Measurements from ENCODE around the gene CDH3.

The CDH3 gene

DNA sequence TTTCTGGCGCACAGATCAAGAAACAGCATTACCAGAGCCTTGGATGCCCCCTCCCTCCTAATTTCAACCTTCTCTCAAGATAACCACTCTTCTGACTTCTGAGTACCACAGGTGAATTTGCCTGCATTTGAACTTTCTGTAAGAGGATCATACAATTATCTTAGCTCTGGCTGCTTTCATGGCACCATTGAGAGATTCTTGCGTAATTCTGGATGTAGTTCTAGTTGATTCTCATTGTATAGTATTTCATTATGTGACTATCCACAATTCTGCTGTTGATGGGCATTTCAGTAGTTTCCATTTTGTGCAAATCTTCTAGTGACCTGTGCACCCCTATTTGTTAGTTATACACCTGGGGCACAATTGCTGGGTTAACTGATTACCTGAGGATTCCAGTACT, 7.5 kb downstream of the CDH3 start:
- no peak for DNase-seq

DNA sequence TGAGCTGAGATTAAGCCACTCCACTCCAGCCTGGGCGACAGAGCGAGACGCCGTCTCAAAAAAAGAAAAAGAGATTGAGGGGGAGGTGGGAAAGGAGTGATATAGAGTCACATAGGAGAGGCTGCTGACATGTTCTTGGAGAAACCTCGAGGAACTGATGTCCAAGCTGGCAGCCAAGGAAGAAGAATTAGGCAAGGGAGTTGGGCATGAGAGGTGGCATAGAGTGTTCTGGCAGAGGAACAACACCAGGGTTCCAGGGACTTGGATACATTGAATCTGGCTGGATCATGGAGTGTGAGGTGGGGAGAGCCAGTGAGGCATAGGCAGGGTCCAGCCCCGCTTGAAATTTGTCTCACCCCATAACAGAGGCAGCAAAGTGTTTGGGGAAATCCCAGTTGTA, 10.7 kb downstream of the CDH3 start:
- no peak for DNase-seq

DNA sequence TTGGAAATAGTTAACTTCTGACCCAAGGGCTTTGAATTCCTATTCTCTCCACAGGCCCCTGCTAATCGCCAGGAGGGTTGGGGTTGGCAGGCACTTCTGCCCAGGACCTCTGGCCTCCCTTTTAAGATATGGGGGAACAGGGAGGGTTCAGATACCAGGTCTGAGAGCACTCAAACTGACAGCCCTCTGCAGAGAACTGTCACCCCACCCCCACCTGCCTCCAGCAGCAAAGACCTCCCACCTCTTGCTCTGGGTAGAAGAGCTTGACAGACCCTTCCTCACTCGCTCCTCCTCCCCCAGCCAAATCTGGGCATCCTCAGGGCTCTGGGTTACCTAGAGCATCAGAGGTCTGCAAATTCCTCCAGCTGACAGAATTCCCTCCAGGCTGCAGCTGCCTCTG, 11.6 kb downstream of the CDH3 start:
- no peak for DNase-seq

DNA sequence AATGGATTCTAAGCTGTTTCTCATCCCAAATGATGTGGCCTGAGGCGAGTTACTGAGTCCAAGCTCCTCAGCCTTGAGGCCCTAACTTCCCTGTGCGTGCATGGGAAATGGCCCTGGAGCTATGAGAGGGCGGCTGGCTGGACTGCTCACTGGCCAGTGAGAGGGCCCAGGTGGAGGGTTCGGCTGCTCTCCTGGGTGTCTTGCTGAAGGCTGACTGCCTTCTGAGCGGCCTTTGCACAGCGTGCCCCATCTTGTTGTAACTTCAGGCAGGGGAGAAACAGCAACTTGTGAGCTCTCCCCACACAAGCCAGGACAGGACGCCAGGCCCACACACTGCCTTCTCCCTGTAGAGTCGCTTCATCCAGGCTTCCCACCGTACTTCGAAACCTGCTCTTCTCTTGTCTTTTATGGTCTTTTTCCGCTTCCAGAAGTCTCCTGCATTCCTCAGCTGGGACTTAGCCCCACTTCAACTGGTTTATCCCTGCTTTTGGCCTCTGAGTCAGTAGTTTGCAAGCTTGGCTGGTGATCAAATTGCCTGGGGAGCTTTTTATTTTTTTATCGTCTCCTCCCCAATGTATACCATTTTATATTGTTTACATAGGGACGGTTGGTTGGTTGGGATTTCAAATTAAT, 13.3 kb downstream of the CDH3 start:
- DNase-seq = no peak

DNA sequence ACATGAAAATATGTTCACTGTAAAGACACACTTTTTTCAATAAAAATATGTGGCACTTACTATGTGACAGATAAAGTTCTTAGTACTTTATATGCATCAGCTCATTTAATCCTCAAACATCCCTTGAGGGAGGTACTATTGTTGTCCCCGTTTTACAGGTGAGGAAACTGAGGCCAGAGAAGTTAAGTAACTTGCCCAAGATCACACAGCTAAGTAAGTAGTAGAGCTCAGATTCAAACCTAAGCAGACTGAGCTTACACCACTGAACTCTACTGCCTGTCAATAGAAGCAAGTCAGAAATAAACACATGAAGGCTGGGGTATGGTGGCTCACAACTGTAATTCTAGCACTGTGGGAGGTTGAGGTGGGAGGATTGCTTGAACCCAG, 13.9 kb downstream of the CDH3 start:
- DNase-seq = no peak

DNA sequence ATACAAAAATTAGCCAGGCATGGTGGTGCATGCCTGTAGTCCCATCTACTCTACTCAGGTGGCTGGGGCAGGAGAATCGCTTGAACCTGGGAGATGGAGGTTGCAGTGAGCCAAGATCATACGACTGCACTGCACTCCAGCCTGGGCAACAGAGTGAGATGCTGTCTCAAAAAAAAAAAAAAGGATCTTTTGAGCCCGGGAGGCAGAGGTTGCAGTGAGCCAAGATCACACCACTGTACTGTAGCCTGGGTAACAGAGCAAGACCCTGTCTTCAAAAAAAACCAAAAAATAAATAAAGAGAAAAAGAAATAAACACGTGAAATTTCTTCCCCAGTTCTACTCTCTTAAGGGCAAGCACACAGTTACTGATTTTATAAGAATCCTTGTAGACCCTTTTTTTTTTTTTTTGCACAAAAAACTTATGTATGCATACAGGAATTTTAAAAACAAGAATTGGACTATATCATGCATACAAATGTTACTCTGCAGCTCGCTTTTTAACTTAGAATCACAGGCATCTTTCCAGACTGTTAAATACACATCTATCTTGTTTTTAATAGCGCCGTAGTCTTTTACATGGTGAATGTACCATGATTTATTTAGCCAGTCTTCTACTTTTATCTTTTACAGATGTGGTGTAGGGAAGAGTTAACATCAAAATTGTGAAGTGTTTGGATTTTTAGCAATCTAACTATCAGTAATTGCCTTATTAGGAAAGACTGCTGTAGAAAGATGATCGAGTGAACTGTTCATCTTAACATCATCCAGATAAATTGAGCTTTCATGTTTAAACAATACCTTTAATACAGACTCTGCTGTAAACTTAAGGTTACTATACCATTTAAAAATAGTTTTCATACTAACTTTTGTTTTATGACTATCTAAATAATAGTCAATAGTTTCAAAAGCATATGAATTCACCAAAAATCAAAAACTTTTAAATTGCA, 14.6 kb downstream of the CDH3 start:
- no peak for DNase-seq

DNA sequence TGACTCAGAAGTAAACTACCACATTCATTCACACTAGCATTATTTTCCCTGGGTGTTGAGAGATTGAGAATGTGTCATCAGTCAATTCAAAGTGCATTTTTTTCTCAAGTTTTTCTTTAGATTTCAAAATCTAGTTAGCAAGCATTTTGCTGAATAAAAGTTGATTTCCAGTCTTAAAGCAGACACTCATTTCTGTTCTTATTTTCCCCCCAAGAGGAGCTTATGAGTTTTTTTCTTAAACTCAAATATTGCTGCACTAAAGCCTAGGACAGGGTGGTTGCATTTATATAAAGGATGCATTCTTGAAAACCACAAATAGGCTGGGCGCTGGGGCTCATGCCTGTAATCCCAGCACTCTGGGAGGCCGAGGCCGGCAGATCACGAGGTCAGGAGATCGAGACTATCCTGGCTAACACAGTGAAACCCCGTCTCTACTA, 15.3 kb downstream of the CDH3 start:
- no peak for DNase-seq

DNA sequence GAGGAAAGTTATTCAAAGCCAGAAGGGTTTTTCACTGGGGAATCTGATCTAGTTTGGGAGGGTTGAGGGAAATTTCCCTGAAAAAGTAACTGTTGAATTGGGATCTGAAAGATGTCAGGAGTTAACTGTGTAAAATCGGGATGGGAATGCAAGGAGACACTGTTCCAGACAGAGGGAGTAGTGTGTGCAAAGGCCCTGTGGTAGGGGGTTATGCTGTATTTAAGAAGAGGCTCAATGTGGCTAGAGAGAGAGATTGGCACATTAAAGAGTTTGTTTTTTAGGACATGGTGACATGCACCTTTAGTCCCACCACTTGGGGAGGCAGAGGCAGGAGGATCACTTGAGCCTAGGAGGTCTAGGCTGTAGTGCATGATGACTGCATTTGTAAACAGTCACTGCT, 16.9 kb downstream of the CDH3 start:
- no peak for DNase-seq

DNA sequence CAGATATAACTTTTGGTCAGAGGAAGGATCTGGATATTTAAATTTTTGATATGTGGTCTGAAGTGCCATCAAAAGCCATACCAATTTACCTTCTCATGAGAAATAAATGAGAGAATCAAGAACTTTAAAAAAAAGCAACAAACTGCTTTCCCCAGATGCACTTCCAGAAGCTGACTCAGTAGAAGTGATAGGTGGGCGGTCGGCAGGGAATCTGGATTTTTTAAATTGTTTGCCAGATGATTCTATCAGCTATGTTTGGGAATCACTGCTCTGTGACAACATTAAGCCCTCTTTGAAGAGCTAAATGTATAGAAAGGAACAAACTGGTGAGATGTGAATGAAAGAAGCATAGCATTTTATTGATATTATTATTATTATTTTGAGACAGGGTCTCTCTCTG, 19.2 kb downstream of the CDH3 start:
- no peak for DNase-seq

DNA sequence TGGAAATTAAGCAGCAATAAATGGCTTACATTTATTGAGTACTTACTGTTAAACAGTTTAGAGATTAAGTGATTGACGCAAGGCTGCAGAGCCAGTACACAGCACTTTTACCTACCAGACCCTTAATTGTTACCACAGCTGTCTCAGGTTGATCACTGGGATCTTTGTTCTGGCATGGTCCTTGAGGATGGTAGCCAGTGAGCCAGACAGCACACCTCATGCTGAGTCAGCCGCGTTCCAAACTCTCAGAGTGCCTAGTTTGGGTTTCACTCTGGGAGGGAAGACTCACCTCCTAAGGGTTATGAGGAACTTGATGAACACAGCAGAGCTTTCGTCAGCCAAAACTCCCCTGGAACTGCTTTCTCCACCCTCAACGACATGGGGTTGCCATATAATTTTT, 20.4 kb downstream of the CDH3 start:
- no peak for DNase-seq

DNA sequence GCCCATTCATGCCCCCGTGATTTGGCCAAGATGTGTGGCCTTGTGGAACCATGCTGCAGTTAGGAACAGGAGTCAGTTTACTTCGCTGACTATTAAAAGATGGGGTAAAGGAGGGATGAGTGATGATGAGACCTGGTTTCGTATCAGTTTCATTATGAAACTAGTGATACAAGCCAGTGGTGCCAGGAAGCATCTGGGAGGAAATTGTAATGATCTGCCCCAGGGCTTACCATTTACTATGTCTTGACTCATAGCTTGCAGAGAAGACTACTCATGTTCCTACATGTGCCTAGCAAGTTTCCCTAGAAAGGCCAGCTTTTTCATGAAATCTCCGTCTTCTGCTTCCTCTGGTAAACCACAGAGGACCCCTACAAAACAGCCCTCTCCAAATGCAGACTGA, 23.2 kb downstream of the CDH3 start:
- DNase-seq = no peak

DNA sequence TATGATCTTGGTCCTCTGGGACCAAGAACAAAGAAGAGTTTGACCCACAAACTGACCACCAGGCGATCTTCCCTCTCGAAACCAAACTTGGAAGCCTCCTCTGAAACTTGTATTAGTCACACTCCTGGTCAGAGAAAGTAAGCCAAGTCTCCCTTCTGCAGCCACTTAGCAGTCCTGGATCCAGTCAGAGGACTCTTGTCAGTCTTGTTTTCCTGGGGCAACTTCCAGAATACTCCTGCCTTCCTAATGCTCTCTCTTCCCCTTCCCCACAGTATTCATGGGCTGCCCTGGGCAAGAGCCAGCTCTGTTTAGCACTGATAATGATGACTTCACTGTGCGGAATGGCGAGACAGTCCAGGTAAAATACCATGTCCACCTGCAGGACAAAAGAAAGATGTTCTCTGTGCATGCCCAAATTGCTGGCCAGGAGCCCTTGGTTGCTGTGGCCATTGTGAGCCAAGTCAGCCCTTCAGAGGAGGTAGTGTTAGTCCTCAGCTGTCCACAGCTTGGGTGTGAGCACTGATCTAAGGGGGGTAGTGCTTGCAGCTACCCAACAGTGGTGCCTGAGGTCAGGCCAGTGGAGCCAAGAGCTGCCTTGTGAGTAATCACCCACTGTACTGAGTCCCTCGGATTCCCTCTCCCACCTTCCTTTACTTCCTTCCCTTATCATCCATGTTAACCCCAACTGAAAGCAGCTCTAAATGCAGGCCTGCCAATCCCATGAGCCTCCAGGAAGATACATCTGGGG, 31.2 kb downstream of the CDH3 start:
- no peak for DNase-seq

DNA sequence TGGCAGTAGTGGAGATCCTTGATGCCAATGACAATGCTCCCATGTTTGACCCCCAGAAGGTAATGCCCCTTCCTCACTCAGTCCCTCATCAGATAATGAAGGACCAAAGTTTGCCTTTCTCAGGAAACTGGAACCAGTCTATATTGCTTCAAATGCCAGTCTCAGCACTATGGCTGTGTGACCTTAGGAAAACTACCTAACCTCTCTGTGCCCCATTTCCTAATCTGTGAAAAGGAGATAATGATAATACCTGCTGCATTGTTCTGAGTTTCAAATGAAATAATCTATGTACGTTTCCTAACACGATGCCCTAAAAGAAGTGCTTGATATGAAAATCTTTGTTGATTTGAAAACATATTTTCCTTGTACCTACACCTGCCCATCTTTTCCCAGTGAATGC, 35.9 kb downstream of the CDH3 start:
- DNase-seq = no peak

DNA sequence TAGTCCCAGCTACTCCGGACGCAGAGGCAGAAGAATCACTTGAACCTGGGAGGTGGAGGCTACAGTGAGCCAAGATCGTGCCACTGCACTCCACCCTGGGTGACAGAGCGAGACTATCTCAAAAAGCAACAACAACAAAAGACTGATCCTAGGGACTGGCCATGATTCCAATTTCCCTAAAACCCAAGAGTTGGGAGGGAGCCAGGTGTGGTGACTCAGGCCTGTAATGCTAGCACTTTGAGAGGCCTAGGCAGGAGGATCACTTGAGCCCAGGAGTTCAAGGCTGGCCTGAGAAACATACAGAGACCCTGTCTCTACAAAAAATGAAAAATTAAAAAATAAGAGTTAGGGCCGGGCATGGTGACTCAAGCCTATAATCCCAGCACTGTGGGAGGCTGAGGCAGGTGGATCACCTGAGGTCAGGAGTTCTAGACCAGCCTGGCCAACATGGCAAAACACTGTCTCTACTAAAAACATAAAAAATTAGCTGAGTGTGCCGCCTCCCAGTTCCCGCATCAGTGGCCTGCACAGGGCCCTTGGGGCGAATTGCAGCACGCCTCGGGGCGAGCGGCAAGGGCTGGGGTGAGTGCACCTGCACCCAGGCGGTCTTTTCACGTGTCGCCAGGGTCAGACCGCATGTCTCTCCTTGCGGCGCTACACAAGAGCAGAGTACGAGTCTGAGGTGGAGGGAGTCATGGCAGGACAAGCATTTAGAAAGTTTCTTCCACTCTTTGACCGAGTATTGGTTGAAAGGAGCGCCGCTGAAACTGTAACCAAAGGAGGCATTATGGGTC, 40.8 kb downstream of the CDH3 start:
- DNase-seq = no peak

DNA sequence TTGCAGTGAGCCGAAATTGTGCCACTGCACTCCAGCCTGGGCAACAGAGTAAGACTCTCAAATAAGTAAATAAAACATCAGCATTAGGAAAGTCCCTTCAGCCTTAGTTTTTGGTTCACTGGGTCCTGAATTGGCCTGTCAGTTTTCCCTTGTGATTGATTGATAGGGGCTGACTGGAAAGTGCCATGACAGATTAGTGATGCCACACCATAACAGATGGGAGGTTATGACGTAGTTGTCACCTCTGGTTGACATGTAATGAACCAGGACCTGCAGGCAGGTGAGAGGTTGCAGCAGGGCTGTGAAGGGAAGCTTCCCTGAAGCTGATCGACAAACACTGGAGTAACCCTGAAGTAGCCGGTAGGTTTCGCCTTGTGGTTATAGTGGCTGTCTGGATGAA, 41.8 kb downstream of the CDH3 start:
- no peak for DNase-seq

DNA sequence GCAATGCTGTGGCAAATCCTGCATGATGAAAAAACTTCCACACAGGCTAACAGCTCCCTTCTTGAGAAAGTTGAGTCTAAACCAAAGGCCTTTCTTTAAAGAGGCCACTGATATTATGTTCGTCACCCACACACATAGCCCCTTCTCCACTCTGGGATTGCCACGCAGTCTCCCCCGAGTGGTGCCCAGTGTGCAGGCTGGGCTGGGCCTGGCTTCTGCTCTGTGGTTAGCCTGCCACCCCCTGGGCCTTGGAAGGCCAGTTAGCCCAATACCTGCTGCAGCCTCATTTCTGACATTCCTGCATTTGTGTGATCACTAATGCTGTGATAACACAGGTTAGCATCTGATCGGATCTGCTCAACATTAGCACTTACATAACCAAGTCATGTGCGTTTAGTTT, 44.8 kb downstream of the CDH3 start:
- no peak for DNase-seq

DNA sequence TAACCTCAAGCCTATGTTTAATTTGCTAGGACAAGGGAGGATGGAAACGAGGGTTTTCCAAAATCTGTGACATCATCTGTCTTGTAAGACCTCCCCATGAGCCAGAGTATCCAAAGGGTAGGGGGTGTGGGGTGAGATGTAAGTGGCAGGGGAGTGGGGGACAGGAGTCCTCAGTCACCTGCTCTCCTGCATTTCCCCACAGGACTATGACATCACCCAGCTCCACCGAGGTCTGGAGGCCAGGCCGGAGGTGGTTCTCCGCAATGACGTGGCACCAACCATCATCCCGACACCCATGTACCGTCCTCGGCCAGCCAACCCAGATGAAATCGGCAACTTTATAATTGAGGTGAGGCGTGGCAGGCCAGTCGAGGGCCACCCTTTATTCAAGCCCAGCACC, 50.5 kb downstream of the CDH3 start:
- DNase-seq = no peak

DNA sequence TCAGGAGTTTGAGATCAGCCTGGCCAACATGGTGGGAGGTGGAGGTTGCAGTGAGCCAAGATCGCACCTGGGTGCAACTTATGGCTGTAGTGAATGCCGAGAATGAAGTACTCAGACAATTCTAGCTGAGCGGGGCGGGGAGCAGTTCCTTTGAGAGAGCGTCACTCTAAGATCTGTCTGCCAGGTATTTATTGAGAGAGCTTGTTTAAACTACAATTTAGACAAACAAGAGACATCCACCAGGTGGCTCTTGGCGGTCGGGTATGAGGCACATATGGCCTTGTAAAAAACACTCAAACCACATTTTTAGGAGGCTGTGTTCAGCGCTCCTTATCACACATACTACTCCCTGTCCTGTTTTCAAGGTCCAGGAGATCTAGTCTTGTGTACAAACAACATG, 51.4 kb downstream of the CDH3 start:
- DNase-seq = no peak

DNA sequence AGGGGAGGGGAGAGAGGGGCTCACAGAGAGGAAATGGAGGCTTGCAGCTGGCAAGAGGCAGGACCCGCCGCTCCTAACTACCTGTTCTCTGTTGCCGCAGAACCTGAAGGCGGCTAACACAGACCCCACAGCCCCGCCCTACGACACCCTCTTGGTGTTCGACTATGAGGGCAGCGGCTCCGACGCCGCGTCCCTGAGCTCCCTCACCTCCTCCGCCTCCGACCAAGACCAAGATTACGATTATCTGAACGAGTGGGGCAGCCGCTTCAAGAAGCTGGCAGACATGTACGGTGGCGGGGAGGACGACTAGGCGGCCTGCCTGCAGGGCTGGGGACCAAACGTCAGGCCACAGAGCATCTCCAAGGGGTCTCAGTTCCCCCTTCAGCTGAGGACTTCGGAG, 53.0 kb downstream of the CDH3 start:
- no peak for DNase-seq

DNA sequence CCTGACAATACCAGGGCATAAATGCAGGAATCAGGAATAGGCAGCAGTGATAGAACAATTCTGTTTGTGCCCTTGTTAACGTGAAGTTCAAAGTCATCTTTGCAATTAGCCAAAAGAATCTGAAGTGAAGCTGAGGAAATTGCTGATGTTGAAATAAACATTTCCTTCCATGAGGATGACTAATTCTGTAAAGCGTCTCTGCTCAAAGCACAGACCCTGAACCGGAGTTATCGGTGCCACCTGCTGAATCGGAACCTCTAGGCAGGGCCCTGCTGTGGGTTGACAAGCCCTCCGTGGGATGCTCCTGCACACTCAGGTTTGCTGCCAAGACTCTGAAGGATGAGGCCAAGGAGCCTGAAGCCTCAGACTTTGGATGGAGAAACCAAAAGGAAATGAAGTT, 55.0 kb downstream of the CDH3 start:
- DNase-seq = no peak

DNA sequence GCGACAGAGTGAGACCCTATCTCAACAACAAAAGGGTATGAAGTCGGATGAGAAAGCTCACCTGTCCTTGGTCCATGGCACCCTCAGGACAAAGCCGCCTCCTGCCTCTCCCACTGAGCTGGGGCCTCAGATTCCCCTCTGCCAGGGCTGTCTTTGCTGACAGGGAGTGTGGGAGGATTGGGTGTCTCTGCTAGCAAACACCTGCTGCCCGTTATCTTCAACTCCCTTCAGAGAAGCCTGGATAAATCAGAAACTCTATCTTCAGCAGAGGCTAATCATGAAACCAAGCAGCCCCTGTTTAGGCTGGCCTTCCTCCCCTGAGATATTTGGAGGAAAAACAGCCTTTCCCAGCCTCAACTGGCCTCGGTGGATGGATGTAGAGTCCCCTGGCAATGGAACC, 55.7 kb downstream of the CDH3 start:
- DNase-seq = no peak

DNA sequence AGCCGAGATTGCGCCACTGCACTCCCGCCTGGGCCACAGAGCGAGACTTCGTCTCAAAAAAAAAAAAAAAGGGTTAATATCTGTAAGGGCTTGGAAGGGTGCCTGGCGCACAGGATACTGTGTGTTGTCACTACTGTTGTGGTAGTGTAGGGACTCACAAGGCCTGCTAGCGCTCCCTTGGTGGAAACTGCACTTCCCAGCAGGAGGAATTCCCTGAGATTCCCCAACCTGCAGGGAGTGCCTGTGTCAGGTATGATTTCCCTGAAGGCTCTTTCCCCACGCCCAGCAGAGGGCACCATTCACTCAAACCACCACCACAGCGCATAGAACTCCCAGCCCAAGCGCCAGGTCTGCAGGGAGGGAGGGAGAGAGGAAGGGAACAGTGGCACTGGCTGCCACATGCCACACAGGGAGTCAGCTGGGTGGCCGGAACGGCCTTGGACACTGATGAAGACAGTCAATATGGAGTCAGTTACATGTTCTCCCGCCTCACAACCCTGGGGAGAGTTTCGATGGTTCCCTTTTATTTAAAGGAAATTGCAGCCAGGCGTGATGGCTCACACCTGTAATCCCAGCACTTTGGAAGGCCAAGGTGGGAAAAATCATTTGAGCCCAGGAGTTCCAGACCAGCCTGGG, 59.2 kb downstream of the CDH3 start:
- DNase-seq = peak; percentile 57
